IMR-90 (cell line): ENCODE data around the gene SORBS1. TPM values are rescaled to one million over a fixed set of nuclear protein-coding genes. Genes with fewer than 3 reads are reported as not detected.

Experiments used
- ATAC-seq: fragments of 200-7000 bp; cut with Tn5 transposase; 2 replicates; pipeline ENCODE4 v1.9.1; 2020; ENCODE audit warnings: low read depth, mild to moderate bottlenecking, moderate library complexity
- BruUV-seq: library from RNA; stranded (reverse); fragments of 400-500 nt; replicated peaks from 2 replicates; lab custom pipeline; 2021; lab: Mats Ljungman, UMichigan
- CTCF ChIA-PET: fragments of 300-600 bp; formaldehyde crosslinking; extraction: SDS; loops from one replicate; lab custom pipeline; 2021; ENCODE audit warnings: antibody characterized with exemption; lab: Yijun Ruan, JAX
- POLR2A ChIA-PET: fragments of 300-600 bp; sonication (Branson Sonifier 250); formaldehyde crosslinking; loops from one replicate; lab custom pipeline; 2022; ENCODE audit warnings: antibody characterized with exemption; ENCODE audit not compliant: unreplicated experiment; lab: Charles Lee
- DNase-seq: peaks from one replicate; pipeline ENCODE4 v3.0.0; 2013
- H2AFZ ChIP-seq: replicated peaks from 2 replicates; pipeline ENCODE3; 2013; ENCODE audit warnings: low read length, mild to moderate bottlenecking; ENCODE audit not compliant: poor library complexity
- H2AK5ac ChIP-seq: 2 replicates; pipeline ENCODE4 v1.6.1; 2013; ENCODE audit warnings: low read depth, low read length, inconsistent platforms
- H2AK9ac ChIP-seq: replicated peaks from 2 replicates; pipeline ENCODE3; 2013; ENCODE audit warnings: mild to moderate bottlenecking, low read depth, low read length, moderate library complexity; ENCODE audit not compliant: poor library complexity
- H2BK120ac ChIP-seq: 2 replicates; pipeline ENCODE4 v1.6.1; 2013; ENCODE audit warnings: low read depth, low read length, inconsistent platforms
- H2BK15ac ChIP-seq: 3 replicates; pipeline ENCODE4 v1.6.1; 2013; ENCODE audit warnings: low read depth, low read length, inconsistent platforms
- H2BK20ac ChIP-seq: 2 replicates; pipeline ENCODE4 v1.6.1; 2013; ENCODE audit warnings: low read depth, mild to moderate bottlenecking, inconsistent platforms, low read length, moderate library complexity
- H2BK5ac ChIP-seq: 2 replicates; pipeline ENCODE4 v1.6.1; 2013; ENCODE audit warnings: mild to moderate bottlenecking, low read depth, low read length, inconsistent platforms; ENCODE audit not compliant: poor library complexity, severe bottlenecking
- H3K14ac ChIP-seq: replicated peaks from 2 replicates; pipeline ENCODE4 v1.6.1; 2013; ENCODE audit warnings: low read depth, low read length, inconsistent platforms
- H3K18ac ChIP-seq: 2 replicates; pipeline ENCODE4 v1.6.1; 2013; ENCODE audit warnings: low read depth, low read length, control low read depth
- H3K23ac ChIP-seq: 2 replicates; pipeline ENCODE4 v1.6.1; 2013; ENCODE audit warnings: low read depth, low read length, inconsistent platforms
- H3K27ac ChIP-seq: 2 replicates; pipeline ENCODE4 v1.5.1; 2013; ENCODE audit warnings: mild to moderate bottlenecking, control low read depth, low read length; ENCODE audit not compliant: insufficient read depth
- H3K27me3 ChIP-seq: 2 replicates; pipeline ENCODE4 v1.6.1; 2013; ENCODE audit warnings: low read length; ENCODE audit not compliant: control insufficient read depth, insufficient read depth
- H3K36me3 ChIP-seq: 2 replicates; pipeline ENCODE4 v1.6.1; 2013; ENCODE audit warnings: low read length, mixed read lengths; ENCODE audit not compliant: control insufficient read depth, insufficient read depth
- H3K4ac ChIP-seq: 2 replicates; pipeline ENCODE4 v1.6.1; 2013; ENCODE audit warnings: low read depth, low read length, inconsistent platforms
- H3K4me1 ChIP-seq: 2 replicates; pipeline ENCODE4 v1.6.1; 2013; ENCODE audit warnings: low read length, mixed read lengths; ENCODE audit not compliant: control insufficient read depth, insufficient read depth
- H3K4me2 ChIP-seq: 2 replicates; pipeline ENCODE4 v1.6.1; 2013; ENCODE audit warnings: low read depth, mild to moderate bottlenecking, control low read depth, low read length, moderate library complexity
- H3K4me3 ChIP-seq: 2 replicates; pipeline ENCODE4 v1.5.1; 2013; ENCODE audit warnings: low read depth, mild to moderate bottlenecking, control low read depth, low read length, moderate library complexity; ENCODE audit not compliant: insufficient read depth
- H3K56ac ChIP-seq: 2 replicates; pipeline ENCODE4 v1.6.1; 2013; ENCODE audit warnings: low read length, inconsistent platforms; ENCODE audit not compliant: insufficient read depth; ENCODE audit errors: extremely low read depth
- H3K79me1 ChIP-seq, 2 experiments: 2 replicates each; pipeline ENCODE4 v1.6.1; 2013; ENCODE audit warnings: low read length in 2 of 2, inconsistent platforms in 1 of 2, low read depth in 1 of 2
- H3K9ac ChIP-seq: 2 replicates; pipeline ENCODE4 v1.6.1; 2013; ENCODE audit warnings: low read depth, low read length, control low read depth
- H3K9me1 ChIP-seq: 2 replicates; pipeline ENCODE4 v1.6.1; 2013; ENCODE audit warnings: low read length, inconsistent platforms; ENCODE audit not compliant: insufficient read depth
- H3K9me3 ChIP-seq: 2 replicates; pipeline ENCODE4 v1.6.1; 2013; ENCODE audit warnings: low read length; ENCODE audit not compliant: control insufficient read depth, insufficient read depth
- H4K20me1 ChIP-seq: 2 replicates; pipeline ENCODE4 v1.6.1; 2013; ENCODE audit warnings: low read length, inconsistent platforms; ENCODE audit not compliant: insufficient read depth
- H4K5ac ChIP-seq: 2 replicates; pipeline ENCODE4 v1.6.1; 2013; ENCODE audit warnings: mild to moderate bottlenecking, low read depth, low read length, control low read depth
- H4K8ac ChIP-seq, 2 experiments: 2 replicates each; pipeline ENCODE4 v1.6.1; 2013; ENCODE audit warnings: low read depth in 2 of 2, low read length in 2 of 2, control low read depth in 1 of 2, inconsistent platforms in 1 of 2
- H4K91ac ChIP-seq: 2 replicates; pipeline ENCODE4 v1.6.1; 2013; ENCODE audit warnings: low read depth, low read length, inconsistent platforms; ENCODE audit not compliant: insufficient read depth
- BHLHE40 ChIP-seq: fragments of 150-350 bp; IDR thresholded peaks from 2 replicates; pipeline ENCODE4 v1.6.1; 2016; ENCODE audit warnings: mild to moderate bottlenecking, low read depth, low read length
- CEBPB ChIP-seq: IDR thresholded peaks from 2 replicates; pipeline ENCODE4 v1.6.1; 2012; ENCODE audit warnings: low read depth, low read length, improper control_type of control experiment
- CHD1 ChIP-seq: IDR thresholded peaks from 2 replicates; pipeline ENCODE4 v1.6.1; 2012; ENCODE audit warnings: low read depth, low read length, improper control_type of control experiment
- FOS ChIP-seq: fragments of 150-350 bp; IDR thresholded peaks from 2 replicates; pipeline ENCODE4 v1.6.1; 2016; ENCODE audit warnings: low read depth, low read length
- MAFK ChIP-seq: IDR thresholded peaks from 2 replicates; pipeline ENCODE4 v1.6.1; 2012; ENCODE audit warnings: low read depth, low read length, improper control_type of control experiment
- MAZ ChIP-seq: IDR thresholded peaks from 2 replicates; pipeline ENCODE4 v1.6.1; 2012; ENCODE audit warnings: low read depth, mild to moderate bottlenecking, low read length, improper control_type of control experiment, moderate library complexity, borderline replicate concordance
- MXI1 ChIP-seq: IDR thresholded peaks from 2 replicates; pipeline ENCODE4 v1.6.1; 2012; ENCODE audit warnings: low read depth, mild to moderate bottlenecking, low read length, moderate library complexity, borderline replicate concordance
- NFE2L2 ChIP-seq: fragments of 150-350 bp; IDR thresholded peaks from 2 replicates; pipeline ENCODE4 v1.6.1; 2016; ENCODE audit warnings: low read depth, mild to moderate bottlenecking, low read length
- POLR2A ChIP-seq: IDR thresholded peaks from 2 replicates; pipeline ENCODE4 v1.6.1; 2012; ENCODE audit warnings: mild to moderate bottlenecking, low read depth, low read length
- RAD21 ChIP-seq: IDR thresholded peaks from 2 replicates; pipeline ENCODE4 v1.6.1; 2012; ENCODE audit warnings: low read length, improper control_type of control experiment
- RCOR1 ChIP-seq: IDR thresholded peaks from 2 replicates; pipeline ENCODE4 v1.6.1; 2012; ENCODE audit warnings: mild to moderate bottlenecking, low read length, improper control_type of control experiment; ENCODE audit not compliant: insufficient replicate concordance
- RFX5 ChIP-seq: IDR thresholded peaks from 2 replicates; pipeline ENCODE4 v1.8.0; 2012; ENCODE audit warnings: low read depth, mild to moderate bottlenecking, low read length, moderate library complexity
- SMC3 ChIP-seq: fragments of 150-350 bp; IDR thresholded peaks from 2 replicates; pipeline ENCODE4 v1.6.1; 2016; ENCODE audit warnings: low read depth, mild to moderate bottlenecking, antibody characterized with exemption, low read length, moderate library complexity
- dilution Hi-C: fragments of 300-500 bp; cut with HindIII; formaldehyde crosslinking; loops from one replicate; pipeline ENCODE4 v1.14.3; 2018; ENCODE audit warnings: low sequenced_read_pairs; ENCODE audit not compliant: unreplicated experiment
- in situ Hi-C: fragments of 300-500 bp; cut with MboI; formaldehyde crosslinking; loops from 3 replicates; pipeline ENCODE4 v1.14.3; 2019; ENCODE audit warnings: low sequenced_read_pairs, inconsistent platforms, mixed read lengths
- intact Hi-C: fragments of 100-400 bp; cut with micrococcal nuclease; formaldehyde crosslinking; loops from 2 replicates; pipeline ENCODE4 v1.10.0; 2022
- polyA plus RNA-seq, 3 experiments: library from polyadenylated mRNA; depleted of rRNA; stranded (reverse); fragments of >200 nt; gene quantifications; 2 replicates each; pipeline ENCODE4 v1.2.3, GENCODE V29; 2012; ENCODE audit warnings: low replicate concordance in 1 of 3
- total RNA-seq: library from RNA; depleted of rRNA; stranded (reverse); fragments of >200 nt; gene quantifications from 2 replicates; pipeline ENCODE4 v1.2.3, GENCODE V29; 2012
- TF ChIP-seq, protein P1 (sequence below): fragments of 150-350 bp; IDR thresholded peaks from 2 replicates; pipeline ENCODE4 v1.6.1; 2017; ENCODE audit warnings: mild to moderate bottlenecking, antibody characterized with exemption, low read length, low read depth
- TF ChIP-seq, protein P2 (sequence below): conservative IDR thresholded peaks from 2 replicates; pipeline ENCODE4 v1.5.1; 2012; ENCODE audit warnings: mild to moderate bottlenecking, low read depth, low read length, improper control_type of control experiment
- TF ChIP-seq, protein P3 (sequence below): fragments of 150-350 bp; IDR thresholded peaks from 2 replicates; pipeline ENCODE4 v1.6.1; 2016; ENCODE audit warnings: low read depth, mild to moderate bottlenecking, low read length, moderate library complexity, borderline replicate concordance

The SORBS1 gene
- total and polyA plus RNA-seq, 2 of the 4 experiments (the other 2 are of a cell fraction), result 0.18 to 0.32 TPM

DNA sequence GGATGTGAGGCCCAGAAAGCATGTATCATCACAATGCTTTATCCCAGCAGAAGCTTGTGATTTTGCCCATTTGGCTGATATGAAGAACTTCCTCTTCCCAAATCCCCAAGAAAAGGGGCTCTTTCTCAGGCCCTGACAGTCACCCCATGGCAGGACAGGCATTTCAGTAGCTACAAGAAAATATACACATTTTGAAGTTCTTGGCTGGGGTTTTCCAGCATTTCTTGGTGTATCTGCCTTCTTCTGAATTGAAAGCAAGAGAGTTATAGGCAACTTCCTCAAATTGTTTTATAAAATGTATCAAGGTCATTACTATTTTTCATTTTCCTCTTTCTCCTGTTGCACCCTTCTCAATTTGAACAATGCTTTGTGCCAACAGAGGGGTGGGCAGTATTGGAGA is 207.1 kb downstream of the SORBS1 start:
- dilution Hi-C loops (no loop called here), intact Hi-C loops (no loop called here), in situ Hi-C loops (loop anchor here (25.0 kb wide), 1 partner anchor 742 kb away; no protein-coding TSS in a partner anchor)
- no peak overlapping the region for H3K4me3 ChIP-seq
- DNase-seq (no peak), ATAC-seq (no peak)
- H3K14ac ChIP-seq, result no peak overlapping the region
- H4K5ac ChIP-seq, result no peak overlapping the region
- H2BK15ac ChIP-seq, result no peak overlapping the region
- no peak overlapping the region for H3K4ac ChIP-seq
- TF ChIP-seq, protein P1, sequence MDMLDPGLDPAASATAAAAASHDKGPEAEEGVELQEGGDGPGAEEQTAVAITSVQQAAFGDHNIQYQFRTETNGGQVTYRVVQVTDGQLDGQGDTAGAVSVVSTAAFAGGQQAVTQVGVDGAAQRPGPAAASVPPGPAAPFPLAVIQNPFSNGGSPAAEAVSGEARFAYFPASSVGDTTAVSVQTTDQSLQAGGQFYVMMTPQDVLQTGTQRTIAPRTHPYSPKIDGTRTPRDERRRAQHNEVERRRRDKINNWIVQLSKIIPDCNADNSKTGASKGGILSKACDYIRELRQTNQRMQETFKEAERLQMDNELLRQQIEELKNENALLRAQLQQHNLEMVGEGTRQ, result no peak
- TF ChIP-seq NFE2L2 (no peak), RAD21 (no peak), CEBPB (no peak), SMC3 (no peak), POLR2A (no peak), MXI1 (no peak), RFX5 (no peak), FOS (no peak), RCOR1 (no peak), BHLHE40 (no peak), MAZ (no peak), MAFK (no peak), CHD1 (no peak)
- TF ChIP-seq, protein P2, sequence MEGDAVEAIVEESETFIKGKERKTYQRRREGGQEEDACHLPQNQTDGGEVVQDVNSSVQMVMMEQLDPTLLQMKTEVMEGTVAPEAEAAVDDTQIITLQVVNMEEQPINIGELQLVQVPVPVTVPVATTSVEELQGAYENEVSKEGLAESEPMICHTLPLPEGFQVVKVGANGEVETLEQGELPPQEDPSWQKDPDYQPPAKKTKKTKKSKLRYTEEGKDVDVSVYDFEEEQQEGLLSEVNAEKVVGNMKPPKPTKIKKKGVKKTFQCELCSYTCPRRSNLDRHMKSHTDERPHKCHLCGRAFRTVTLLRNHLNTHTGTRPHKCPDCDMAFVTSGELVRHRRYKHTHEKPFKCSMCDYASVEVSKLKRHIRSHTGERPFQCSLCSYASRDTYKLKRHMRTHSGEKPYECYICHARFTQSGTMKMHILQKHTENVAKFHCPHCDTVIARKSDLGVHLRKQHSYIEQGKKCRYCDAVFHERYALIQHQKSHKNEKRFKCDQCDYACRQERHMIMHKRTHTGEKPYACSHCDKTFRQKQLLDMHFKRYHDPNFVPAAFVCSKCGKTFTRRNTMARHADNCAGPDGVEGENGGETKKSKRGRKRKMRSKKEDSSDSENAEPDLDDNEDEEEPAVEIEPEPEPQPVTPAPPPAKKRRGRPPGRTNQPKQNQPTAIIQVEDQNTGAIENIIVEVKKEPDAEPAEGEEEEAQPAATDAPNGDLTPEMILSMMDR, result no peak
- TF ChIP-seq, protein P3, sequence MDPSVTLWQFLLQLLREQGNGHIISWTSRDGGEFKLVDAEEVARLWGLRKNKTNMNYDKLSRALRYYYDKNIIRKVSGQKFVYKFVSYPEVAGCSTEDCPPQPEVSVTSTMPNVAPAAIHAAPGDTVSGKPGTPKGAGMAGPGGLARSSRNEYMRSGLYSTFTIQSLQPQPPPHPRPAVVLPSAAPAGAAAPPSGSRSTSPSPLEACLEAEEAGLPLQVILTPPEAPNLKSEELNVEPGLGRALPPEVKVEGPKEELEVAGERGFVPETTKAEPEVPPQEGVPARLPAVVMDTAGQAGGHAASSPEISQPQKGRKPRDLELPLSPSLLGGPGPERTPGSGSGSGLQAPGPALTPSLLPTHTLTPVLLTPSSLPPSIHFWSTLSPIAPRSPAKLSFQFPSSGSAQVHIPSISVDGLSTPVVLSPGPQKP, result no peak
- H3K23ac ChIP-seq, result no peak overlapping the region
- no peak overlapping the region for H3K56ac ChIP-seq
- H2BK5ac ChIP-seq, result no peak overlapping the region
- no peaks in the 10 kb centered on the region for H4K20me1 ChIP-seq
- H2AK5ac ChIP-seq, result no peak overlapping the region
- no peaks in the 10 kb centered on the region for H3K27me3 ChIP-seq
- no peak overlapping the region for H2BK120ac ChIP-seq
- H2BK20ac ChIP-seq, result no peak overlapping the region
- H3K9me1 ChIP-seq, result peaks cover 2% of the 10 kb centered on the region; the same call in 1 of the 2 replicates
- no peaks in the 10 kb centered on the region for H3K79me1 ChIP-seq
- H3K9me3 ChIP-seq, result no peaks in the 10 kb centered on the region
- no peak overlapping the region for H4K91ac ChIP-seq
- H4K8ac ChIP-seq, result no peak overlapping the region
- no peak overlapping the region for H3K4me2 ChIP-seq
- H3K27ac ChIP-seq, result no peak overlapping the region
- ChIA-PET POLR2A (no interaction called here), CTCF (interaction anchor here (1.1 kb wide), 1 partner anchor 9 kb away, joined by 3 read pairs; no protein-coding TSS in a partner anchor)
- no peak overlapping the region for H3K9ac ChIP-seq
- H2AK9ac ChIP-seq, result no peak overlapping the region
- BruUV-seq, result no TSS peak
- peaks cover 7% of the 10 kb centered on the region for H3K4me1 ChIP-seq
- H2AFZ ChIP-seq, result no peak overlapping the region
- no peaks in the 10 kb centered on the region for H3K36me3 ChIP-seq
- no peak overlapping the region for H3K18ac ChIP-seq
